ENCODE results near the gene SI.
"Not testable (repeated sequence)": the region's sequence is repeated elsewhere in the genome, so short reads cannot be mapped to it uniquely, and the experiment has no call there.

Gene SI

GRCh38 chr3:165078293-165078692 lies at the start of gene SI:
Gene SI (minus strand): TSS chr3:165078496. CDS start chr3:165076012, 2,484 bp downstream.
- no peak for DNase-seq

GRCh38 chr3:165125836-165126235 lies 47.5 kb upstream of the SI start:
- DNase-seq, result no peak

GRCh38 chr3:165111401-165111800 lies 33.1 kb upstream of the SI start:
- no peak for DNase-seq

GRCh38 chr3:165103616-165104015 lies 25.3 kb upstream of the SI start:
- no peak for DNase-seq

DNA sequence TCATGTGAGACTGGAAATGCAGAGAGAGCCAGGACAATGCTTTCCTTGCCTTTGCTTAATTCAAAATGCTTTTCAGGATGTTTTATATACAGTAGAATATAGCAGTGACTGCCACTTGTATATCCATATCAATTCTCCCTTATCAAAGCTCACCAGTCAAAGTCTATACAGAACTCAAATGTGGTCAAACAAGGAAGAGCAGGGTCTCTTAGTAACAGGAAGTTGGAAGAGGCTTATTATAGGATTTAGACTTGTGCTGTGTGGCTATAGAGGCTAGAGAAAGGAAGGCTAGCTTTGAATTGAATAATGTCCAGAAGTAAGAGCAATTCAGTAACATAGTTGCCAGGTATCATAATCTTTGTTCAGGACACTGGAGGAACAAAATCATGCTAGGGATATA lies 4.4 kb upstream of the SI start:
- DNase-seq, result no peak

GRCh38 chr3:165081183-165081582 lies 2.9 kb upstream of the SI start:
- DNase-seq, result no peak

DNA sequence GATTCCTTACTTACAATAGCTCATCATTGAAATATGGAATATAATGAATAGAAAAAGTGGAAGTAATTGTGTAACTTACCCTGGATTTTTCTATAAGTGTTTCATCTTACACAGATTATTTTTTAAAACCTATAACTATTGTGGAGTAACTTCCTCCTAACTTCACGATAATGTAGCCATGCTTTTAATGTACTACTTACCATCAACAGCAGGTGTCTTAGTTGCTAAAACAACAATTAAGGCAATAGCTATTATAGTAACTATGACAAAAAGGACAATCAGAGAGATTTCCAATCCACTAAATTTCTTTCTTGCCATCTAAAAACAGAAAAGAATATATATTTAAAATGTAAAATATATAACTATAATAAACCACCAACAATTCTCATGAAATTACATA lies 2.6 kb downstream of the SI start:
- DNase-seq, result no peak

GRCh38 chr3:165070682-165071081 lies 7.6 kb downstream of the SI start:
- no peak for DNase-seq

- no peak for DNase-seq
Observed at GRCh38 chr3:165056510-165056909, 21.8 kb downstream of the SI start.

DNA sequence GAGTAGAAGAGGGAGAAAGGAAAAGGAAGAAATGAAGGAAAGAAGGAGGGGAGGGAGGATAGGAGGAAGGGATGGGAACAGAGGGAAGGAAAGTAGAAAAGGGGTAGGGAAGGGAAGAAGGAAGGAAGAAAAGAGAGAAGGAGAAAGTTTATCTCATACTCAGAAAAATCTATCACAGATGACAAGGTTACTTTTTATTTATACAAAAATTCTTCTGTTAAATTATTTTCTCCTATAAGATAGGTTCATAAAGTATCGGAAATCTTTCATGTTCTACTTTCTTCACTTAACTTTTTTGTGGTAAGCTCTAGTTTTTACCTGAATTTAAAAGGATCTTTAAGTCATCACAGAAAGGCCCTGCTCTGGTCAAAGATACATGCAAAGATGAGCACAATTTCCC lies 38.1 kb downstream of the SI start:
- DNase-seq, result no peak

GRCh38 chr3:165011557-165011956 lies 66.7 kb downstream of the SI start:
- DNase-seq, result no peak

DNA sequence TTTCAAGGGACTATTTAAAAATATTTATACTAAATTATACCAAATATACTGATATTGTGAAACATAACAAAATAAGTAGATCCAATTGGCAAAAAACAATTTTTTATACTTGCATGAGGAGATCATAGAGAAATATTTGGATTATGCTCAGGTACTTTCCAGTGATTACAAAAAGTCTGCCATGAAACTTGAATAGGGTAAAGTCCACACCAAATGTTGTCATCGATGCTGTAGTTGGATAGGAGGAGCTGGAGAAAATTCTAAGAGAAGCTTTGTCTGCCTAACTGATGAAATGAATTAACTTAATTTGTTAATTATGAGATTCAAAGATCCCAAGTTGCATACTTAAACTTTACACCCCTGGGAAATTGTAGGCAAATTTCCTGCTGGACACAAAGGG lies 93.3 kb downstream of the SI start:
- no peak for DNase-seq

DNA sequence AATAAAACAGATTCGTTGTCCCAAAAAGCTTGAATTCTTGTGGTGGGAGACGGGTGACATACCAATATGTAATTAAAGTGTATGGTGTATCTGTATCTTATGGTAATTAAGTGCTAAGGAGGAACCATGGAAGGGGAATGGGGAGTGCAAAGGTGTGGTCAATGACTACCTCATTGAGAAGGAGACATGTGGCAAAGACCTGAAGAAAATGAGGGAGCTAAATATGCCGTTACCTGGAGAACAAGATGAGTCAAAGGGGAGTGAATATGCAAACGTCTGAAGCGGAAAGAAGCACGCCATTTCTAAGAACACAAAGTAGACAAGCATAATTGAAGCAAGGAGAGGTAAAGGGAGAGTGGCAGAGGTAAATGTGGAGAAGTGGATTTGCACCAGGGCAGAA lies 115.7 kb downstream of the SI start:
- DNase-seq, result no peak

DNA sequence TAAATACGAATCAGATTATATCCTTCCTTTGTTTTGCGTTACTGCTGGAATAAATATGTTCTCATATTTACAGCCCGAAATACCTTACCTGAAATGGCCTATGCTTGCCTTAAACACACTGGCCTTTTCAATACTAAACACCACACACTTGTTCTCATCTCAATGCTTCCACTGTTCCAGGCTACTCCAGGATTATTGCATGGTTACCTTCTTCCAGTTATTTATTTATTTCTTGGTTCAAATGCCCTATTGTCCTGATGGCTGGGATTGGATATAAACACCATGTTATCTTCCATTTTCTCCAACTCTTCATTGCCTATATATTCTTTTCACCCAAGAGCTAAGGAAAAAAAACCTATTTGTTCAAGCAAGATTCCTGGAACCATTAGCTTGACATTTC lies 125.3 kb downstream of the SI start:
- DNase-seq, result no peak

DNA sequence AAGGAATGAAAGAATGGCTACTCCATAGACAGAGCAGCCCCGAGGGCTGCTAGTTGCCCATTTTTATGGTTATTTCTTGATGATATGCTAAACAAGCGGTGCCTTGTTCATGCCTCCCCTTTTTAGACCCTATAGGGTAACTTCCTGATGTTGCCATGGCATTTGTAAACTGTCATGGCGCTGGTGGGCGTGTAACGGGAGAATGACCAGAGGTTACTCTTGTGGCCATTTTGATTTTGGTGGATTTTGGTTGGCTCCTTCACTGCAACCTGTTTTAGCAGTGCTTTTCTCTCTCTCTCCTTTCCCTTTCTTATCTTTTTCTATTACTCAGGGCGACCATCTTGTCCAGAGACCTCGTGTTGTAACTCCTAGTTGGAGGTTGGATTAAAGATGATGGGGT lies 126.9 kb downstream of the SI start:
- not testable (repeated sequence) for DNase-seq

GRCh38 chr3:164940745-164941144 lies 137.6 kb downstream of the SI start:
- DNase-seq, result no peak

GRCh38 chr3:164929642-164930041 lies 148.7 kb downstream of the SI start:
- DNase-seq, result no peak
